ENCODE measurements around the gene KIF6. TPM values are rescaled to one million over a fixed set of nuclear protein-coding genes. Genes with fewer than 3 reads are reported as not detected.
"Not testable (repeated sequence)": the region's sequence is repeated elsewhere in the genome, so short reads cannot be mapped to it uniquely, and the experiment has no call there.

The KIF6 gene
- total RNA-seq, 1 experiment from 2014 or later, result not detected

- Histone ChIP-seq H3K4me3 (replicated peaks in 1 of 2; ENCODE audit: low read depth in 1 of 2, low read length in 2 of 2) (no peak overlapping the region), H4K20me1 (ENCODE audit: insufficient read depth) (no peaks in the 10 kb centered on the region), H3K9ac (ENCODE audit: low read length) (no peak overlapping the region), H2AFZ (ENCODE audit: low read depth, low read length, poor library complexity, severe bottlenecking) (no peak overlapping the region), H3K4me2 (ENCODE audit: low read length) (no peak overlapping the region), H3K9me3 (ENCODE audit: control insufficient read depth in 1 of 2, insufficient read depth in 1 of 2, low read depth in 1 of 2, low read length in 2 of 2) (no peaks in the 10 kb centered on the region), H3K27ac (ENCODE audit: low read depth, low read length) (no peak overlapping the region), H3K4me1 (ENCODE audit: control insufficient read depth in 1 of 2, insufficient read depth in 2 of 2, low read length in 2 of 2) (peaks cover 0 to 8% of the 10 kb centered on the region in 2 experiments; a peak in 1 of 4 replicates), H3K36me3 (ENCODE audit: control insufficient read depth in 1 of 2, insufficient read depth in 2 of 2, low read length in 2 of 2) (no peaks in the 10 kb centered on the region), H3K27me3 (ENCODE audit: insufficient read depth, low read length) (no peaks in the 10 kb centered on the region), H3K79me2 (ENCODE audit: insufficient read depth, low read length) (no peaks in the 10 kb centered on the region), H3K9me2 (ENCODE audit: insufficient read depth) (no peaks in the 10 kb centered on the region)
- DNase-seq (ENCODE audit: low read depth, low spot score) (no peak), ATAC-seq (no peak)
- no TSS peak for BruUV-seq (replicated peaks)
- intact Hi-C loops (cut with micrococcal nuclease), result no loop called here
- ChIA-PET CTCF (no interaction called here), POLR2A (no interaction called here), RAD21 (ENCODE audit: low non-redundant PET in 1 of 2, low total read pairs in 2 of 2, uncharacterized antibody in 2 of 2, unreplicated experiment in 2 of 2) (no interaction called here)
- no peak for TF ChIP-seq EGR1 (IDR thresholded peaks at IDR 0.05; ENCODE audit: low read depth)
- TF ChIP-seq CBX3 (IDR thresholded peaks at IDR 0.05; ENCODE audit: low read depth), result no peak
- no peak for TF ChIP-seq ZNF274 (IDR thresholded peaks at IDR 0.05; ENCODE audit: low read depth, low read length)
- no peak for TF ChIP-seq ZBTB33 (IDR thresholded peaks at IDR 0.05; ENCODE audit: extremely low read depth, insufficient replicate concordance, low read length)
- TF ChIP-seq FOSL1 (IDR thresholded peaks at IDR 0.05; ENCODE audit: low read depth), result no peak
- no peak for TF ChIP-seq SP1 (IDR thresholded peaks at IDR 0.05; ENCODE audit: low read depth)
- no peak for TF ChIP-seq YY1 (IDR thresholded peaks at IDR 0.05; ENCODE audit: extremely low read depth, insufficient replicate concordance, low read depth, low read length)
- TF ChIP-seq SIN3A (IDR thresholded peaks at IDR 0.05; ENCODE audit: low read depth), result no peak
- no peak for TF ChIP-seq ATF3 (IDR thresholded peaks at IDR 0.05)
- no peak for TF ChIP-seq EZH2phosphoT487 (IDR thresholded peaks at IDR 0.05; ENCODE audit: borderline replicate concordance)
- no peak for TF ChIP-seq POLR2A (IDR thresholded peaks at IDR 0.05; ENCODE audit: borderline replicate concordance, extremely low read depth, insufficient read depth, insufficient read length)
- no peak for TF ChIP-seq TCF7L2 (IDR thresholded peaks at IDR 0.05; ENCODE audit: borderline replicate concordance, extremely low read depth, insufficient read depth, insufficient read length)
- TF ChIP-seq POLR2AphosphoS5 (IDR thresholded peaks at IDR 0.05; ENCODE audit: low read depth, low read length), result no peak
- TF ChIP-seq MAX (IDR thresholded peaks at IDR 0.05), result no peak
Observed at GRCh38 chr6:39287601-39288000, 437.6 kb downstream of the KIF6 start.

GRCh38 chr6:39286596-39286995 lies 438.6 kb downstream of the KIF6 start:
- H3K4me3 ChIP-seq (replicated peaks in 1 of 2; ENCODE audit: low read depth in 1 of 2, low read length in 2 of 2); H3K36me3 ChIP-seq (ENCODE audit: control insufficient read depth in 1 of 2, insufficient read depth in 2 of 2, low read length in 2 of 2); H3K79me2 ChIP-seq (ENCODE audit: insufficient read depth, low read length); ATAC-seq; H3K9ac ChIP-seq (ENCODE audit: low read length); POLR2A ChIA-PET; CTCF ChIA-PET; H3K27ac ChIP-seq (ENCODE audit: low read depth, low read length); H3K9me3 ChIP-seq (ENCODE audit: control insufficient read depth in 1 of 2, insufficient read depth in 1 of 2, low read depth in 1 of 2, low read length in 2 of 2); H3K9me2 ChIP-seq (ENCODE audit: insufficient read depth); H4K20me1 ChIP-seq (ENCODE audit: insufficient read depth); H3K27me3 ChIP-seq (ENCODE audit: insufficient read depth, low read length); H2AFZ ChIP-seq (ENCODE audit: low read depth, low read length, poor library complexity, severe bottlenecking); H3K4me2 ChIP-seq (ENCODE audit: low read length); BruUV-seq (replicated peaks); DNase-seq (ENCODE audit: low read depth, low spot score); intact Hi-C loops (cut with micrococcal nuclease): not testable (repeated sequence)
- H3K4me1 ChIP-seq (ENCODE audit: control insufficient read depth in 1 of 2, insufficient read depth in 2 of 2, low read length in 2 of 2), result peaks cover 0 to 17% of the 10 kb centered on the region in 2 experiments; a peak in 1 of 4 replicates
- RAD21 ChIA-PET (ENCODE audit: low non-redundant PET in 1 of 2, low total read pairs in 2 of 2, uncharacterized antibody in 2 of 2, unreplicated experiment in 2 of 2), result interaction anchor here in 1 of 2 experiments (0.6 kb wide), 1 partner anchor 883 kb away, joined by 3 read pairs; no protein-coding TSS in a partner anchor
